GM10266 (cell line): ENCODE results near the gene DLGAP1.
"Not testable (repeated sequence)": the region's sequence is repeated elsewhere in the genome, so short reads cannot be mapped to it uniquely, and the experiment has no call there.

Experiments used
- DNase-seq: peaks from one replicate; pipeline ENCODE4 v3.0.0; 2012; ENCODE audit errors: extremely low spot score
- TF ChIP-seq, protein P1 (sequence below): IDR thresholded peaks from 2 replicates; pipeline ENCODE4 v1.5.1; 2012; ENCODE audit warnings: mild to moderate bottlenecking, low read depth; ENCODE audit not compliant: control insufficient read depth, insufficient read depth; ENCODE audit errors: missing control alignments

Gene DLGAP1

DNA sequence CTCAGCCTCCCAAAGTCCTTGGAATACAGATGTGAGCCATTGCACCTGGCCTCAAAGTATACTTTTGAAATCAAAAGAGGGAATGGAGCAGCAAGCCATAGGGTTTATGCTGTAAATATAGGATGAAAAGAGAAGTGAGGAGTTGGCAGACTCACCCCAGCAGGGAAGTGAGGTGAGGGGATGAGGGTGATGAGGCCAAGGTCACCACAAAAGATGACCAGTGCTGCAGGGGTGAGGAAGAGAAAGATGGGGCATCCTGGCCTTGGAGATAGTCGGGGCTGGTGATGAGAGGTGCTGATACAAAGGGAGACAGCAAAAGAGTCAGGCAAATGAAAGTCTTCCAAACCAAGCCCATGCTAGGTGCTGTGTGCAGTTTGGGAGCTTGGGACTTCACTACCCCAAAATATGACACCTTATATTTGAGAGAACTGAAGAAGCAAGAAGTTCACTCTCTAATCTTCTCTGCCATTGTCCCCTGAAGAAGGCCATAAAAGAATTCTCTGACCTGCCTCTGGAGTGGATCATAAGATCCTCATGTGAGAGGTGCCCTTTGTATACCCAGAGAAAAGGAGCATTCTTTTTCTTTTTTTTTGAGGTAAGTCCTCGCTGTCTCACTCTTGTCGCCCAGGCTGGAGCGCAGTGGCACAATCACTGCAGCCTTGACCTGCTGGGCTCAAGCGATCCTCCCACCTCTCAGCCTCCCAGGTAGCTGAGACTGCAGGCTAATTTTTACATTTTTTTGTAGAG, 974.1 kb downstream of the DLGAP1 start:
- TF ChIP-seq, protein P1, sequence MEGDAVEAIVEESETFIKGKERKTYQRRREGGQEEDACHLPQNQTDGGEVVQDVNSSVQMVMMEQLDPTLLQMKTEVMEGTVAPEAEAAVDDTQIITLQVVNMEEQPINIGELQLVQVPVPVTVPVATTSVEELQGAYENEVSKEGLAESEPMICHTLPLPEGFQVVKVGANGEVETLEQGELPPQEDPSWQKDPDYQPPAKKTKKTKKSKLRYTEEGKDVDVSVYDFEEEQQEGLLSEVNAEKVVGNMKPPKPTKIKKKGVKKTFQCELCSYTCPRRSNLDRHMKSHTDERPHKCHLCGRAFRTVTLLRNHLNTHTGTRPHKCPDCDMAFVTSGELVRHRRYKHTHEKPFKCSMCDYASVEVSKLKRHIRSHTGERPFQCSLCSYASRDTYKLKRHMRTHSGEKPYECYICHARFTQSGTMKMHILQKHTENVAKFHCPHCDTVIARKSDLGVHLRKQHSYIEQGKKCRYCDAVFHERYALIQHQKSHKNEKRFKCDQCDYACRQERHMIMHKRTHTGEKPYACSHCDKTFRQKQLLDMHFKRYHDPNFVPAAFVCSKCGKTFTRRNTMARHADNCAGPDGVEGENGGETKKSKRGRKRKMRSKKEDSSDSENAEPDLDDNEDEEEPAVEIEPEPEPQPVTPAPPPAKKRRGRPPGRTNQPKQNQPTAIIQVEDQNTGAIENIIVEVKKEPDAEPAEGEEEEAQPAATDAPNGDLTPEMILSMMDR = no peak
- DNase-seq = no peak

DNA sequence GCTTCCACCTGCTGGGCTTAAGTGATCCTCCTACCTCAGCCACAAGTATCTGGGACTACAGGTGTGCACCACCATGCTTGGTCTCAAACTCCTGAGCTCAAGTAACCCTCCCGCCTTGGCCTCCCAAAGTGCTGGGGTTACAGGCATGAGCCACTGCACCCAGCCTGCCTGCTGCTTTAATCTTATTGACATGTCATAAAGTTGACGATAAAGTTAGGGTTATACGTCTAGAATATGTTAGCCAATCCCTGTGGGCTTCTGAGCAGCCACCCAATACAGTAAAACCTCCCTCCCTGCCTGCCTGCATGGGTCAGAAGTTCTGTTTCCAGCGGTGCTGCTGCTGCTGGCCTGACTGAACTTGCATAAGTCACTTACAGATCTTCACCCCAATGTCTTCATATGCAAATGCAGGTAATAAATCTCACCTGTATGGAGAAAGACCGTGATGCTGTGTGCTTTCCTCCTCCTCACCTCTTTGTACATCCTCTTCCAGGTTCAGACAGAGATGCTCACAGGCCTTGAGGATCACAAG, 975.1 kb downstream of the DLGAP1 start:
- TF ChIP-seq, protein P1 = no peak

DNA sequence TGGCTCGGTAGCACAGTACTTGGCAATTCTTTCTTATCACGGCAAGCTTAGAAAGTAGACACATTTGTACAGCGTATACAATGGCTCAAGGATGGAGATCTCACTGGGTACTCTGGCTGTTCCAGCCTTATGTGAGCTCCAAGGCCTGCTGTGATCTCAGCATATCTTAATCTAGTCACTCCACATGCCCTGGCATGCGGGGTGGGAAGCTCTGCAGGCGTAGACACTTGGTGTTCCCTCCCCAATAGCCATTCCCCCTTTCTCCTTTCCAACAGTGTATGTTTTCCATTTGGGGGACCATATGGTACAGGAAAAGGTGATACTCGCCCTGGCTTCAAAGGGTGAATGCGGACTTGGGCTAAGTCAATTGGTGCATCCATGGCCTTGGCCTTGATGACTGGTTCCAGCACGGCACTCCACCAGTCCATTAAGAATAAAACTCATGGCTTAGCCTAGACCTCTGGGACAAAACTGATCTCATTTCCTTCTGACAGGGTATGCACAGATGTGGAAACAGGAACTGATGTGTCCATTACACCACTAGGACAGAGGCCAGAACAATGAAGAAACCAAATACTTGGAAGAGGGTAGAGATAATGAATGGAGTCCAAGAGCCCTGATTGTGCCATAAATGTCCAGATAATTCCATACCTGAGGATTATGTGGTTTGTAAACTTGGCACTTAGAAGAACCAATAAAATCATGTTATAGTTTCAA, 976.7 kb downstream of the DLGAP1 start:
- TF ChIP-seq, protein P1 = no peak
- no peak for DNase-seq

More for the DNA sequence above, 975.1 kb downstream of the DLGAP1 start:
- DNase-seq = no peak

DNA sequence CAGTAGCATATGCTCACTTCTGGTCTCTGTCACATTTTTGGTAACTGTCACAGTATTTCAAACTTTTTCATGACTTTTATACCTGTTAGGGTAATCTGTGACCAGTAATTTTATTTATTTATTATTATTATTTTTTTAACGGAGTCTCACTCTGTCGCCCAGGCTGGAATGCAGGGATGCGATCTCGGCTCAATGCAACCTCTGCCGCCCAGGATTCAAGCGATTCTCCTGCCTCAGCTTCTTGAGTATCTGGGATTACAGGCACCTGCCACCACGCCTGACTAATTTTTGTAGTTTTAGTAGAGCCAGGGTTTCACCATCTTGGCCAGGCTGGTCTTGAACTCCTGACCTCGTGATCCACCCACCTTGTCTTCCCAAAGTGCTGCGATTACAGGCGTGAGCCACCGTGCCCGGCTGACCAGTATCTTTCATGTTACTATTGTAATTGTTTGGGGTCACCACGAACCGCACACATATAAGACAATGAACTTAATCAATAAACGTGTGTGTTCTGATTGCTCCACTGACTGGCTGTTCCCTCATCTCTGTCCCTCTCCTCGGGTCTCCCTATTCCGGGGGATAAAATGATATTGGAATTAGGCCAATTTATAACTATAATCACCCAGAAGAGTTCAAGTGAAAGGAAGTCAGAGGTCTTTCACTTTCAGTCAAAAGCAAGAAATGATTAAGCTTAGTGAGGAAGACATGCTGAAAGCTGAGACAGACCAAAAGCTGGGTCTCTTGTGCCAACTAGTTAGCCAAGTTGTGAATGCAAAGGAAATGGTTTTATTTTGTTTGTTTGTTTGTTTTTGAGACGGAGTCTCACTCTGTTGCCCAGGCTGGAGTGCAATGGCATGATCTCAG, 982.2 kb downstream of the DLGAP1 start:
- no peak for DNase-seq
- TF ChIP-seq, protein P1 = no peak

DNA sequence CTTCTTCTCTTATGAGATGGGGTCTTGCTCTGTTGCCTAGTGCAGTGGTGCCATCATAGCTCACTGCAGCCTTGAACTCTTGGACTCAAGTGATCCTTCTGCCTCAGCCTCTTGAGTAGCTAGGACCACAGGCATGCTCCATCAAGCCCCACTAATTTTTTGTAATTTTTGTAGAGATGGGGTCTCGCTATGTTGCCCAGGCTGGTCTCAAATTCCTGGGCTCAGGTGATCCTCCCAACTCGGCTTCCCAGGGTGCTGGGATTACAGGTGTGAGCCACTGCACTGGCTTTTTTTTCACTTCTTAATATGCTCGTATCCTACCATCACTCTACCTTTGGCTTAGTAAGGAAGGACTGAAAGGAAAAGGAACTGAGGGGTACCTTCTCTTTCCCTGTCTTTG, 983.0 kb downstream of the DLGAP1 start:
- DNase-seq = not testable (repeated sequence)

DNA sequence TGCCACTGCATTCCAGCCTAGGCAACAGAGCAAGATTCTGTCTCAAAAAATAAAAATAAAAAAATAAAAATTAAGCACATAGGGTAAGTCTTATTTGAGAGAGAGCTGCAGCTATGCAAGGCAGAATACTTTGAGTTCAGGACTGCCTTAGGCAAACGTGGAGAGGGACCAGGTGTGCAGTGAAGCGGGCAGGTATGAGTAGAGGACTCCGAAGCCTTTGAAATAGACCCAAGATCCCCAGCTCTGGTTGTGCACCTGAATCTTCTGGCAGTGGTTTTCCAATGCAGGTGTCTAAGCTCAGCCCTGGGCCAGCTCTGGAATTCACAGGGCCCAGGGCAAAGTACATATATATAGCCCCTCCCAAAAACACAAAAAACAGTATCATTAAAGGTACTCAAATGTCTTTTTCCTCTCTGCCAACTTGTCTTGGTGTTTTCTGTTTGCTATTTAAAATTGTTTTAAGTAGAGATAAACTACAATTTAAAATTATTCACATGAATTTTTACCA, 983.9 kb downstream of the DLGAP1 start:
- TF ChIP-seq, protein P1 = no peak
- DNase-seq = no peak

DNA sequence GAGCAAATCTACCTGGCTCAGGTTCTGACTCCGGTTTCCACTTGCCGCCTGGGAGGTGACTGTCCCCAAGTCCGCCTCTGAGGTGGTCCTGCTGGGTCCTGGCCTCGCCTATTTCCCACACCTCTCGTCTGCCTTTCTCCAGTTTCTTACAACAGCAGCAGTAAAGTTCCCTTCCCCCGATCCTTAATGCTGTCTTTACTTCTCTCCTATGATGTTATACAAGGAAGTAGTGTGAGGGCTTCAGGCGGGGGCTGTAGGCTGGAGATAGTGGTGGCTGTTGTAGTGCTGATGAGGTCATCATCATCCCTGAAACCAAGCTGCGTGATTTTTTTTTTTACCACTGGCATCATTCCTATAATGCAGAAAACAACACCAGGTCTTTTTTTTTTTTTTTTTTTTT, 986.3 kb downstream of the DLGAP1 start:
- DNase-seq = no peak
- TF ChIP-seq, protein P1 = no peak
